SK-N-SH treated with all-trans-retinoic acid at 6 μM for 48 hours (cell line): Measurements from ENCODE around the gene PRRC2C.
"Not testable (repeated sequence)": the region's sequence is repeated elsewhere in the genome, so short reads cannot be mapped to it uniquely, and the experiment has no call there.

ENCODE experiments used
- ATAC-seq: fragments of 200-7000 bp; cut with Tn5 transposase; 3 replicates; pipeline ENCODE4 v1.9.1; 2020; ENCODE audit warnings: mild to moderate bottlenecking, moderate library complexity
- ARNTL ChIP-seq: fragments of 450-650 bp; formaldehyde crosslinking; IDR thresholded peaks from 2 replicates; pipeline ENCODE4 v1.5.0; 2020; ENCODE audit warnings: low read depth, mild to moderate bottlenecking, moderate library complexity, borderline replicate concordance
- CSDC2 ChIP-seq: fragments of 250-450 bp; sonication (Bioruptor Pico); IDR thresholded peaks from 2 replicates; pipeline ENCODE4 v1.5.0; 2020; ENCODE audit warnings: mild to moderate bottlenecking, moderate library complexity
- GLIS3 ChIP-seq: fragments of 250-450 bp; sonication (Bioruptor Pico); IDR thresholded peaks from 2 replicates; pipeline ENCODE4 v1.5.0; 2020; ENCODE audit warnings: mild to moderate bottlenecking, moderate library complexity
- ISL1 ChIP-seq: fragments of 250-450 bp; sonication (Bioruptor Pico); IDR thresholded peaks from 2 replicates; pipeline ENCODE4 v2.1.2; 2022; ENCODE audit warnings: mild to moderate bottlenecking, moderate library complexity
- OSR1 ChIP-seq: fragments of 250-450 bp; sonication (Bioruptor Pico); IDR thresholded peaks from 2 replicates; pipeline ENCODE4 v1.8.0; 2022; ENCODE audit warnings: moderate library complexity, mild to moderate bottlenecking, inconsistent platforms
- RARB ChIP-seq: fragments of 250-450 bp; sonication (Bioruptor Pico); IDR thresholded peaks from 2 replicates; pipeline ENCODE4 v1.8.0; 2021; ENCODE audit warnings: mild to moderate bottlenecking, moderate library complexity
- SNAI2 ChIP-seq: fragments of 250-450 bp; sonication (Bioruptor Pico); IDR thresholded peaks from 2 replicates; pipeline ENCODE4 v1.5.0; 2020; ENCODE audit warnings: mild to moderate bottlenecking, moderate library complexity
- TCF4 ChIP-seq: fragments of 250-450 bp; sonication (Bioruptor Pico); IDR thresholded peaks from 2 replicates; pipeline ENCODE4 v1.8.0; 2021; ENCODE audit warnings: mild to moderate bottlenecking, moderate library complexity, borderline replicate concordance
- TOX ChIP-seq: fragments of 250-450 bp; sonication (Bioruptor Pico); IDR thresholded peaks from 2 replicates; pipeline ENCODE4 v1.8.0; 2021; ENCODE audit warnings: mild to moderate bottlenecking, moderate library complexity, borderline replicate concordance
- ZFP30 ChIP-seq: fragments of 450-650 bp; formaldehyde crosslinking; IDR thresholded peaks from 2 replicates; pipeline ENCODE4 v1.5.0; 2022; ENCODE audit warnings: mild to moderate bottlenecking, moderate library complexity
- ZNF70 ChIP-seq: fragments of 450-650 bp; formaldehyde crosslinking; IDR thresholded peaks from 2 replicates; pipeline ENCODE4 v1.5.0; 2020; ENCODE audit warnings: mild to moderate bottlenecking, moderate library complexity
- ZNF8 ChIP-seq: fragments of 450-650 bp; formaldehyde crosslinking; IDR thresholded peaks from 2 replicates; pipeline ENCODE4 v1.5.0; 2020; ENCODE audit warnings: mild to moderate bottlenecking, moderate library complexity
- TF ChIP-seq, protein P1 (sequence below): fragments of 250-450 bp; sonication (Bioruptor Pico); IDR thresholded peaks from 2 replicates; pipeline ENCODE4 v1.8.0; 2020; ENCODE audit warnings: mild to moderate bottlenecking, moderate library complexity, borderline replicate concordance
- TF ChIP-seq, protein P2 (sequence below): fragments of 250-450 bp; sonication (Bioruptor Pico); IDR thresholded peaks from 2 replicates; pipeline ENCODE4 v1.8.0; 2021; ENCODE audit warnings: low read depth, mild to moderate bottlenecking, moderate library complexity, borderline replicate concordance
- TF ChIP-seq, protein P3 (sequence below): fragments of 250-450 bp; sonication (Bioruptor Pico); IDR thresholded peaks from 2 replicates; pipeline ENCODE4 v1.5.0; 2020; ENCODE audit warnings: mild to moderate bottlenecking, moderate library complexity
- TF ChIP-seq, protein P4 (sequence below): fragments of 250-450 bp; sonication (Bioruptor Pico); IDR thresholded peaks from 2 replicates; pipeline ENCODE4 v1.5.1; 2020; ENCODE audit warnings: low read depth, mild to moderate bottlenecking, moderate library complexity

The PRRC2C gene

DNA sequence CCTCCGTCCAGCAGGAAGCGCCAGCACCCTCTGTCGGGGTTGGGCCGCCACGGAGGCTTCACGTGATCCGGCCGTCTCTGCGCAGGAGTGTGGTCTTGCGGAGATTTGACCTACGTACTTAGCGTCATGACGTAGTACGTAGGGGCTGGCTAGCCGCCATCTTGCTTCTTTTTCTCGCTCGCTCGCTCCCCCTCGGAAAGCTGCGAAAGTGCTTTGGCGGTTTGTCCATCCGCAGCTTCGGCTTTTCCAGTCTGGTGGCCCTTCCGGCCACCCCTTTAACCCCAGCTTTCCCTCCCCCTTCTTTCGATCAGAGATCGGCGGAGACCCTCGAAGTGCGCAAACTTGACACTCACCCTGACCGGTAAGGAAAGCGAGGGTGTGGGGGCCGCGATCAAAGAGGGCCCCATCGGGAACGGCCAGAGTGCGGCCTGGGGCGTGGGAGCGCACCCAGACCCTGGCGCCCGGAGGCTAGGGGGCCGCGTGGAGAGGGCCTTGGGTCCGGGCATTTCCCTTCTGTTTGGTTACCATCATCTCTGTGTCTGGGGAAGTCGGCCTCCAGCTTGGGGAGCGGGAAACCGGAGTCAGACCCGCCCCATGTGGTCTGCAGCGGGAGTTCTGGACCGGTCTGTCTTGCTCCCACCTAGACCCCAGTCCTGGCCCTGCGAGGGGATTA lies at the start of gene PRRC2C:
PRRC2C (plus strand) TSS at position 156 of the 673 bp plus-strand sequence. CDS start 26,559 bp downstream, outside the sequence.
- ATAC-seq, result peak; percentile 97
- TF ChIP-seq SNAI2 (CRISPR knock-in tag) (no peak), TCF4 (CRISPR knock-in tag) (no peak)
- TF ChIP-seq, protein P1, sequence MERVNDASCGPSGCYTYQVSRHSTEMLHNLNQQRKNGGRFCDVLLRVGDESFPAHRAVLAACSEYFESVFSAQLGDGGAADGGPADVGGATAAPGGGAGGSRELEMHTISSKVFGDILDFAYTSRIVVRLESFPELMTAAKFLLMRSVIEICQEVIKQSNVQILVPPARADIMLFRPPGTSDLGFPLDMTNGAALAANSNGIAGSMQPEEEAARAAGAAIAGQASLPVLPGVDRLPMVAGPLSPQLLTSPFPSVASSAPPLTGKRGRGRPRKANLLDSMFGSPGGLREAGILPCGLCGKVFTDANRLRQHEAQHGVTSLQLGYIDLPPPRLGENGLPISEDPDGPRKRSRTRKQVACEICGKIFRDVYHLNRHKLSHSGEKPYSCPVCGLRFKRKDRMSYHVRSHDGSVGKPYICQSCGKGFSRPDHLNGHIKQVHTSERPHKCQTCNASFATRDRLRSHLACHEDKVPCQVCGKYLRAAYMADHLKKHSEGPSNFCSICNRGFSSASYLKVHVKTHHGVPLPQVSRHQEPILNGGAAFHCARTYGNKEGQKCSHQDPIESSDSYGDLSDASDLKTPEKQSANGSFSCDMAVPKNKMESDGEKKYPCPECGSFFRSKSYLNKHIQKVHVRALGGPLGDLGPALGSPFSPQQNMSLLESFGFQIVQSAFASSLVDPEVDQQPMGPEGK, result peak; percentile 64; the same call in 1 of the 2 replicates

DNA sequence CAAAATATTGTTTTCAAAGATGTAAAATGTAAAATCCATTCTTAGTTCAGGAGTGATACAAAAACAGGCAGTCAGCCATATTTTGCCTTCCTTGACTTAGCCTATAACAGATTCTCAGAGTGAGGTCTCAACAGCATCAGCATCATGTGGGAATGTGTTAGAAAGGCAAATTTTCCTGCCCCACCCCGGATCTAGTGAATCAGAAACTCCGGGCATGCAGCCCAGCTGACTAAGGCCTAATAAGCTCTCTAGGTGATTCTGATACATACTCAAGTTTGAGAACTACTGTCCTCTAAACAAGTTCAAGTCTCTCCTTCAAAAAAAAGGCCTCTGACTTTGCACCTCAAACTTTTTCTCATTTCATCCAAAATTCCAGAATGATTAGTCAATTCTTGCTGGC lies 46.9 kb upstream of the PRRC2C start:
- peak; percentile 77 for ATAC-seq
- no peak for TF ChIP-seq RARB (CRISPR knock-in tag)
- peak; percentile 29; the same call in 1 of the 2 replicates for TF ChIP-seq TOX (CRISPR knock-in tag)

DNA sequence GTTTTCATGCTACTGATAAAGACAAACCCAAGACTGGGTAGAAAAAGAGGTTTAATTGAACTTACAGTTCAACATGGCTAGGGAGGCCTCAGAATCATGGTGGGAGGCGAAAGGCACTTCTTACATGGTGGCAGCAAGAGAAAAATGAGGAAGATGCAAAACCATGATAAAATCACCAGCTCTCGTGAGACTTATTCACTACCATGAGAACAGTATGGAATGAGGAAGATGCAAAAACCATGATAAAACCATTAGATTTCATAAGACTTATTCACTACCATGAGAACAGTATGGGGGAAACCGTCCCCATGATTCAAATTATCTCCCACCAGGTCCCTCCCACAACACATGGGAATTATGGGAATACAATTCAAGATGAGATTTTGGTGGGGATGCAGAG lies 45.1 kb upstream of the PRRC2C start:
- ATAC-seq, result not testable (repeated sequence)

DNA sequence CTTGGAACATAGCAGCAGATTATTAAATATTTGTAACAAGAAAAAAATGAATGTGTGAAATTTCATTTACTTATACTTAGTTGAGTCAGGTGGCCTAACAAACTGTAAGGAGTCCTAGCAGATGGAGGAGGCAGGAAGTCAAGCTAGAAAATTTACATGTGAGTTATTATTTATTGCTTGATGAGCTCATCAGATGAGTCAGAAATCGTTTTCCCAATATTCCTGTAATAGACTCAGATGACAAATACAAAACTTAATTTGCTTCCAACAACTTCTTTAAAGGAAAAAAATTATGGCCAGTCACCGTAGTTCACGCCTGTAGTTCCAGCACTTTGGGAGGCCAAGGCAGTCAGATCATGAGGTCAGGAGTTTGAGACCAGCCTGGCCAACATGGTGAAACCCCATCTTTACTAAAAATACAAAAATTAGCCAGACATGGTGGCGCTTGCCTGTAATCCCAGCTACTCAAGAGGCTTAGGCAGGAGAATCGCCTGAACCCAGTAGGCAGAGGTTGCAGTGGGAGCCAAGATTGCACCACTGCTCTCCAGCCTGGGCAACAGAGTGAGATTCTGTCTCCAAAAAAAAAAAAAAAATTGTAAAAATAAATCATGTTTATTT lies 43.9 kb upstream of the PRRC2C start:
- TF ChIP-seq, protein P2, sequence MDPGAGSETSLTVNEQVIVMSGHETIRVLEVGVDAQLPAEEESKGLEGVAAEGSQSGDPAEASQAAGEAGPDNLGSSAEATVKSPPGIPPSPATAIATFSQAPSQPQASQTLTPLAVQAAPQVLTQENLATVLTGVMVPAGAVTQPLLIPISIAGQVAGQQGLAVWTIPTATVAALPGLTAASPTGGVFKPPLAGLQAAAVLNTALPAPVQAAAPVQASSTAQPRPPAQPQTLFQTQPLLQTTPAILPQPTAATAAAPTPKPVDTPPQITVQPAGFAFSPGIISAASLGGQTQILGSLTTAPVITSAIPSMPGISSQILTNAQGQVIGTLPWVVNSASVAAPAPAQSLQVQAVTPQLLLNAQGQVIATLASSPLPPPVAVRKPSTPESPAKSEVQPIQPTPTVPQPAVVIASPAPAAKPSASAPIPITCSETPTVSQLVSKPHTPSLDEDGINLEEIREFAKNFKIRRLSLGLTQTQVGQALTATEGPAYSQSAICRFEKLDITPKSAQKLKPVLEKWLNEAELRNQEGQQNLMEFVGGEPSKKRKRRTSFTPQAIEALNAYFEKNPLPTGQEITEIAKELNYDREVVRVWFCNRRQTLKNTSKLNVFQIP (CRISPR knock-in tag), result peak; percentile 33; the same call in 1 of the 2 replicates
- TF ChIP-seq TOX (CRISPR knock-in tag) (peak; percentile 25), OSR1 (CRISPR knock-in tag) (peak; percentile 80)
- peak; percentile 32 for ATAC-seq

DNA sequence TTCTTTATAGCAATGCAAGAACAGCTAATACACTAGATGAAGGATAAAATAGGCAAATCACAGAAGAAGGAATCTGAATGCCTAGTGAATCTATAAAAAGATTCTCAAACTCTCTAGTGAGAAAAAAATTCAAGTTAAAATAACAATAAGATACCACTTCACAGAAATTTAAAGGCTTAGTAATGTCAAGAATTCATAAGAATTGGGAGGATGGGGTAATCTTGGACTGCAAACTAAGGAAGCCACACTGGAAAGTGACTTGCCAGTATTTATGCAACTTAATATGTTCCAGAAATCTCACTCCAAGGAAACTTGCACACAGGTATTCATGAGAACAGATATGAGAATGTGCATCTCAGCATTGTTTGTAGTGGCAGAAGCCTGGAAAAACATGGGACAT lies 38.9 kb upstream of the PRRC2C start:
- no peak for ATAC-seq
- no peak for TF ChIP-seq ISL1 (CRISPR knock-in tag)
- no peak for TF ChIP-seq ZNF8 (CRISPR knock-in tag)
- TF ChIP-seq ZFP30 (CRISPR knock-in tag), result no peak
- TF ChIP-seq, protein P3, sequence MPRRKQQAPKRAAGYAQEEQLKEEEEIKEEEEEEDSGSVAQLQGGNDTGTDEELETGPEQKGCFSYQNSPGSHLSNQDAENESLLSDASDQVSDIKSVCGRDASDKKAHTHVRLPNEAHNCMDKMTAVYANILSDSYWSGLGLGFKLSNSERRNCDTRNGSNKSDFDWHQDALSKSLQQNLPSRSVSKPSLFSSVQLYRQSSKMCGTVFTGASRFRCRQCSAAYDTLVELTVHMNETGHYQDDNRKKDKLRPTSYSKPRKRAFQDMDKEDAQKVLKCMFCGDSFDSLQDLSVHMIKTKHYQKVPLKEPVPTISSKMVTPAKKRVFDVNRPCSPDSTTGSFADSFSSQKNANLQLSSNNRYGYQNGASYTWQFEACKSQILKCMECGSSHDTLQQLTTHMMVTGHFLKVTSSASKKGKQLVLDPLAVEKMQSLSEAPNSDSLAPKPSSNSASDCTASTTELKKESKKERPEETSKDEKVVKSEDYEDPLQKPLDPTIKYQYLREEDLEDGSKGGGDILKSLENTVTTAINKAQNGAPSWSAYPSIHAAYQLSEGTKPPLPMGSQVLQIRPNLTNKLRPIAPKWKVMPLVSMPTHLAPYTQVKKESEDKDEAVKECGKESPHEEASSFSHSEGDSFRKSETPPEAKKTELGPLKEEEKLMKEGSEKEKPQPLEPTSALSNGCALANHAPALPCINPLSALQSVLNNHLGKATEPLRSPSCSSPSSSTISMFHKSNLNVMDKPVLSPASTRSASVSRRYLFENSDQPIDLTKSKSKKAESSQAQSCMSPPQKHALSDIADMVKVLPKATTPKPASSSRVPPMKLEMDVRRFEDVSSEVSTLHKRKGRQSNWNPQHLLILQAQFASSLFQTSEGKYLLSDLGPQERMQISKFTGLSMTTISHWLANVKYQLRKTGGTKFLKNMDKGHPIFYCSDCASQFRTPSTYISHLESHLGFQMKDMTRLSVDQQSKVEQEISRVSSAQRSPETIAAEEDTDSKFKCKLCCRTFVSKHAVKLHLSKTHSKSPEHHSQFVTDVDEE (CRISPR knock-in tag), result no peak
- TF ChIP-seq, protein P2 (CRISPR knock-in tag), result no peak
- no peak for TF ChIP-seq RARB (CRISPR knock-in tag)
- no peak for TF ChIP-seq ZNF70
- no peak for TF ChIP-seq GLIS3 (CRISPR knock-in tag)

DNA sequence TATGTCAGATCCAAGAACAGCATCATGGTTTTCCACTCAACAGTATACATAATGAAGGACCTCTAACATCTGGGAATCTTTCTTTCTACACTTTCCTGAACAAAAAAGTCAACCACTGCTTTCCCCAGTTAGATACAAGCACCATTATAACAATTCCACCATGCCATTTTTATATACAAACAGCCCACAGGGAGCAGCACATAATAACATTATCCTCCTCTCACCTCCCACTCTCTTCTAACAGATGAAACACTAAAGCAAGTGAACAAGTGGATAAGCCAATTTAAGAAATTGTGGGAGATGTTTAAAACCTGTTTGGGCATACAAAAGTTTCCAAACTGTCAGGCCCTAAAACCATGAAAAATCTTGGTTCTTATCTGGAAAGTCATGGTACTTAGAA lies 29.4 kb upstream of the PRRC2C start:
- TF ChIP-seq SNAI2 (CRISPR knock-in tag) (no peak), ZNF8 (CRISPR knock-in tag) (no peak), CSDC2 (CRISPR knock-in tag) (no peak), OSR1 (CRISPR knock-in tag) (no peak), RARB (CRISPR knock-in tag) (no peak), ZNF70 (no peak), ARNTL (CRISPR knock-in tag) (no peak), GLIS3 (CRISPR knock-in tag) (no peak), TCF4 (CRISPR knock-in tag) (no peak)
- TF ChIP-seq, protein P1, result no peak
- TF ChIP-seq, protein P4, sequence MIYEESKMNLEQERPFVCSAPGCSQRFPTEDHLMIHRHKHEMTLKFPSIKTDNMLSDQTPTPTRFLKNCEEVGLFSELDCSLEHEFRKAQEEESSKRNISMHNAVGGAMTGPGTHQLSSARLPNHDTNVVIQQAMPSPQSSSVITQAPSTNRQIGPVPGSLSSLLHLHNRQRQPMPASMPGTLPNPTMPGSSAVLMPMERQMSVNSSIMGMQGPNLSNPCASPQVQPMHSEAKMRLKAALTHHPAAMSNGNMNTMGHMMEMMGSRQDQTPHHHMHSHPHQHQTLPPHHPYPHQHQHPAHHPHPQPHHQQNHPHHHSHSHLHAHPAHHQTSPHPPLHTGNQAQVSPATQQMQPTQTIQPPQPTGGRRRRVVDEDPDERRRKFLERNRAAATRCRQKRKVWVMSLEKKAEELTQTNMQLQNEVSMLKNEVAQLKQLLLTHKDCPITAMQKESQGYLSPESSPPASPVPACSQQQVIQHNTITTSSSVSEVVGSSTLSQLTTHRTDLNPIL (CRISPR knock-in tag), result no peak

More for the DNA sequence above, 29.4 kb upstream of the PRRC2C start:
- peak; percentile 50; the same call in 2 of the 3 replicates for ATAC-seq
